ENCODE results near the gene IPMK. TPM values are rescaled to one million over a fixed set of nuclear protein-coding genes. Genes with fewer than 3 reads are reported as not detected.

Gene IPMK
- total RNA-seq, 4 donors from 2014 or later: 5.7 to 16.0 (median 10.4) TPM

DNA sequence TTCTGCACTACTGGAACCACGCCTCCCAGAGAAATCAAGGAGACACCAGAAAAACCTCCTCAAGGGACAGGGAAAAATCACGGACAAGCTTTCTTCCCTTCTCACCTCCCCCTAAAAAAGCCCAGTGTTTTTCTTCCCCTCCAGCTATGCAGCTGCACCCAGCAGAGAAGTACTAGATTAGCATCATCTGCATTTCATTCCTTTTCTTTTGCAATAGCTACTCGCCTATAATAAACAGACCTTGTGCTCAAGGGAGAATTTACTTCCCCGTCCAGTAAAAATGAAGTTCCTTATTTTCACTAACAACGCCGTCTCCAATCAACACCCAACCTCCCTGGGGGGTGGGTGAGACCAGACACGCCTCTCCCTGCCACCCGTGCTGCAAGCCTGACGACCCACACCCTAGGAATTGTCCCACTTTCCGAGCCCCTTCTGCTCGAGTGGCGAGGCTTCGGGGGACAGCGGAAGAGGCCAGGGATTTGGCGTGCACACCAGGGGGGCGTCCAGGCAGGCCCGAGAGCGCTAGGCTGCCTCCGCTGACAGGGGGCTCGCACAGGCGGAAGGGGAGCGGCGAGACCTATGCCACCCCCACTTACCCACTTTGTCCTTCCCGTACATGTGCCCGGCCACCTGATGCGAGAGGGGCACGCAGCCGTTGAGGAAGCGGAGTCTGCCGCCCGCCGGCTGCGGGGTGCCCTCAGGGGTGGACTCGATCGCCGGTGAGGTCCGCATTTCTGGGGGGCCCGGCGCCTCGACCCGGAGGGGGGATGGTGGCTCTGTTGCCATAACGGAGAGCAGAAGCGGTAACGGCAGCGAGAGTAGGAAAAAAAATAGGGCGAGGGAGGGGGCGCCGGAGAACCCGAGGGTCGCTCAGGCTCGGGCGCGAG is 625 bp downstream of the IPMK start:
- no peak for TF ChIP-seq CTCF (IDR thresholded peaks at IDR 0.05; ENCODE audit: low read depth)

GRCh38 chr10:58266003-58266825 is 1.5 kb downstream of the IPMK start:
- TF ChIP-seq CTCF (IDR thresholded peaks at IDR 0.05; ENCODE audit: low read depth): no peak

GRCh38 chr10:58265249-58265648 is 2.4 kb downstream of the IPMK start:
- TF ChIP-seq CTCF (IDR thresholded peaks at IDR 0.05; ENCODE audit: low read depth): no peak

- TF ChIP-seq CTCF (IDR thresholded peaks at IDR 0.05; ENCODE audit: low read depth): no peak
Observed at GRCh38 chr10:58264780-58265179, 2.9 kb downstream of the IPMK start.

GRCh38 chr10:58262766-58263165 is 4.9 kb downstream of the IPMK start:
- TF ChIP-seq CTCF (IDR thresholded peaks at IDR 0.05; ENCODE audit: low read depth): no peak

GRCh38 chr10:58260334-58260733 is 7.4 kb downstream of the IPMK start:
- TF ChIP-seq CTCF (IDR thresholded peaks at IDR 0.05; ENCODE audit: low read depth): no peak
